ENCODE results near the gene ACAD11.

The ACAD11 gene, protein sequence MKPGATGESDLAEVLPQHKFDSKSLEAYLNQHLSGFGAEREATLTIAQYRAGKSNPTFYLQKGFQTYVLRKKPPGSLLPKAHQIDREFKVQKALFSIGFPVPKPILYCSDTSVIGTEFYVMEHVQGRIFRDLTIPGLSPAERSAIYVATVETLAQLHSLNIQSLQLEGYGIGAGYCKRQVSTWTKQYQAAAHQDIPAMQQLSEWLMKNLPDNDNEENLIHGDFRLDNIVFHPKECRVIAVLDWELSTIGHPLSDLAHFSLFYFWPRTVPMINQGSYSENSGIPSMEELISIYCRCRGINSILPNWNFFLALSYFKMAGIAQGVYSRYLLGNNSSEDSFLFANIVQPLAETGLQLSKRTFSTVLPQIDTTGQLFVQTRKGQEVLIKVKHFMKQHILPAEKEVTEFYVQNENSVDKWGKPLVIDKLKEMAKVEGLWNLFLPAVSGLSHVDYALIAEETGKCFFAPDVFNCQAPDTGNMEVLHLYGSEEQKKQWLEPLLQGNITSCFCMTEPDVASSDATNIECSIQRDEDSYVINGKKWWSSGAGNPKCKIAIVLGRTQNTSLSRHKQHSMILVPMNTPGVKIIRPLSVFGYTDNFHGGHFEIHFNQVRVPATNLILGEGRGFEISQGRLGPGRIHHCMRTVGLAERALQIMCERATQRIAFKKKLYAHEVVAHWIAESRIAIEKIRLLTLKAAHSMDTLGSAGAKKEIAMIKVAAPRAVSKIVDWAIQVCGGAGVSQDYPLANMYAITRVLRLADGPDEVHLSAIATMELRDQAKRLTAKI

DNA sequence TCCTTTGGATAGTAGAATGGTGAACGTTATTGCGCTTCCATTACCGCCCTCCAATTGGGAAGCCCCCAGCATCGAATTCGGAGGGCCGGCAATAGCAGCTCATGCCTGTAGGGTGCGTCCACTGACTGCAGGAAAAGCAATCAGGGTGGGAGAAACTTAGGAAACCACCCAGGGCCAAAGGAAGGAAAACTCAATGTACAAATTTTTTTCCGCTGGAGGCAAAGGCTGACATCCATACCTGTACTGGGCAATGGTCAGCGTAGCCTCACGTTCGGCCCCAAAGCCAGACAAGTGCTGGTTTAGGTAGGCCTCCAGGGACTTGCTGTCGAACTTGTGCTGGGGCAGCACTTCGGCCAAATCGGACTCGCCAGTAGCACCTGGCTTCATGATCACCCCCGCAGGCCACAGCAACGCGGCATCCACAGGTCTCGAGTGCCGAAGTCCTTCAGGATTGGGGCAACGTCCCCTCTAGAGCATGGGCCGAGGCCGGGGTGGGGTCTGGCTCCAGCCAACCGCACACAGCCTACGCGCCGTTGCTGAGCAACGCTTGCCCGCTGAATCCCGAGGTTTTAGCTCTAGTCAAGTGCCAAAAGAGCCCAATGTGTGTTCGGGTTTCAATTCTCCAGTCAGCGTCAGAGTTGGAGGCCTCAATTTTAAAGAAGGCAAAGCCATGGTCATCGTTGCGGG is at the start of gene ACAD11:
Gene ACAD11, minus strand, starts transcription at position 445 of the 687 bp plus-strand sequence. Its CDS starts 58 bp downstream, at position 387.
- peak; percentile 67 to 72 (median 69) for DNase-seq

GRCh38 chr3:132703733-132704132 is 44.1 kb upstream of the ACAD11 start:
- DNase-seq, result no peak

DNA sequence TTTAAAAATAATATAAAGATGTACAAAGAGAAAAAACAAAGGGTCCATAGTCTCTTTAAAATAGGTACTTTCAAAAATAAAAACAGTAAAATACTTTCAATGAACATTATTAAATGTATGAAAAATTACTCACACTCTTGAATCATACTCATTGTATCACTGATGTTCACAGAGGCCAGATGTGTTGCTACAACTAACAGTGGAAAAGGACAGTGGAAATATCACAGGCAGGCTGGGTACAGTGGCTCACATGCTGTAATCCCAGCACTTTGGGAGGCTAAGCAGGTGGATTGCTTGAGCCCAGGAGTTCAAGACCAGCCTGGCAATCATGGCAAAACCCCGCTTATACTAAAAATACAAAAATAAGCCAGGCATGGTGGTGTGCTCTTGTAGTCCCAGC is 35.8 kb upstream of the ACAD11 start:
- DNase-seq, result no peak

DNA sequence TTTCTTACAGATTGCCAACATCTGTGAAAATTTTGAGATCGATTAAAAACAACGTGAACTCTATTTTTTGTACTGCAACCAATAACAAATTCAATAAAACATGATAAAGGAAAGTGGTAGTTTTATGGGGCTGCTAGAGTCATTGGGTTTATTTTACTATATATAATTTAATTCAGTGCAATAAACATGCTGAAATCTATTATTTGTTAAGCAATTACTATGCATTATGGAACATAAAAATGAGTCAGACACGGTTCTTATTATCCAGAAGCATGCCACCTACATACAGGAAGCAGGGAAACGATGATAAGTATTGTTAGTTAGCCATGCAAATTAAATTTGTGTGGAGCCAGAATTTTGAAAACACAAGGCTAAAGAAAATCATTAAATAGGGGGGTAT is 35.4 kb upstream of the ACAD11 start:
- DNase-seq, result no peak

DNA sequence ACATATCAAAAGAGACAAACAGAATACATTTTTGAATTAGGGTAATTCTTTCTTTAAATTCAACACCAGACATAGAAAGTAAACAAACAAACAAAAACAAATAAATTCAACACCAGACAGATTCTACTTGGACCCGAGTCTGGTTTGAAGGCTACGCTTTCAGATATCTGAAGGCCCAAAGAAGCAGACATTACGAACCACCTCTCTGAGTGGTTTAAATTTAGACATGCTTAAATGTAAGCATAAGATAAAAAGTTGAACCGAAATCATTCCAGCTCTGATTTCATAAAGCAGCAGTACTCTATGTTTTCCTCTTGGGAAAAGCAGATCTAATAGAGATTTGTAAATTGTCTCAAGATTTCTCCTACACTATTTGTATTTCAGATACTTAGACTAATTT is 30.4 kb upstream of the ACAD11 start:
- no peak for DNase-seq

DNA sequence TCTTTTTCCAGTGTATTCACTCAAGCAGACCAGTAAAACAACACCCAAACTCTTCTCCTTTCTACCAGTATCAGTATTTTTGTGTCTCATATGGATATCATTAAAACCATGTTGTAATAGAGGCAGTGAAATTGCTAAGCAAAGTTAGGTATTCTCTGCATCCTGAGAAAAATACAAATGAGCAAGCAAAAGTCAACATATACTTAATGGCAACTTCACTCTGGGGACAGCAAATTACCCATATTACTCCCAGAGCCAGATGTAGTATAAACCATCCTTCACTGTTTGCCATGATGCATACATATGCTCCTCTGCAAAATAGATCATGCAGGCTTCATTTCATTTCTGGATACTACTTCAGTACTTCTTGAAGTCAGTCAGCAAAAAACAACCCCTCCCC is 22.6 kb upstream of the ACAD11 start:
- no peak for DNase-seq

GRCh38 chr3:132681421-132681820 is 21.8 kb upstream of the ACAD11 start:
- no peak for DNase-seq

DNA sequence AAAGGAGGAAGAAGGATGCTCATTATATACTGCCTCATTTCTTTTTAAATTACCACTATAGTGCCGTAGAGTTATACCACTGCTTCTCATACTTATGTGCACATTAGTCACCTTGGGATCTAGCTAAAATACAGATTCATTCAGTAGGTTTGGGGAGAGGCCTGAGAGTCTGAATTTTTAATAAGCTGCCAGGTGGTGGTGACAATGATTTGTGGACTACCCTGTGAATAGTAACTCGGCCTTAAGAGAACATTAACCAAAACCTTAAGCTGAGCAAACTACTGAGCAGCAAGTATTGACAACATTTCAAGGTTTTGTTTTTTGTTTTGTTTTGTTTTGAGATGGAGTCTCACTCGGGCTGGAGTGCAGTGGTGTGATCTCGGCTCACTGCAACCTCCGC is 20.3 kb upstream of the ACAD11 start:
- DNase-seq, result no peak

GRCh38 chr3:132675408-132675807 is 15.8 kb upstream of the ACAD11 start:
- DNase-seq, result no peak

GRCh38 chr3:132669256-132669777 is 9.7 kb upstream of the ACAD11 start:
- no peak for DNase-seq

- DNase-seq, result no peak
These were observed 5.7 kb upstream of the ACAD11 start for GRCh38 chr3:132665230-132665745.

GRCh38 chr3:132662212-132662611 is 2.6 kb upstream of the ACAD11 start:
- DNase-seq, result no peak

DNA sequence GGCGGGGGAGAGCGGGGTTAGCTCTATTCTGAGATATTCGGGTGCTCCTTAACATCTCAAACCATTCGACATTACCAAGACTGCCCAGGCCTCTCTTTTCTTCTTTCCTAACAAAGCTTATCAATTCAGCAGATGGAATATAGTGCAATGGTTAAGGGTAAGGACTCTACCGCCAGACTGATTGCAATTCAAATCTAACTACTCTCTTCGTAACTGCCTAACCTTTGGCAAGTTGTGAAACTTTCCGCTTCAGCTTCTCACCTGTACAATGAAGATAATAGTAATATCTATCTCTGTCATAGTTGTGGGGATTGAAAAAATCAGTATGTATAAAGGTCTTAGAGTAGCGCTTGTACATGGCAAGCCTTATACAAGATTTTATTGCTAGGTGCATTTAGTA is 1.5 kb upstream of the ACAD11 start:
- DNase-seq, result no peak

- peak in 2 of 3 donors; percentile 32 to 40 for DNase-seq
These were observed 1.1 kb upstream of the ACAD11 start for GRCh38 chr3:132660811-132661070.

GRCh38 chr3:132660052-132660810 is 622 bp upstream of the ACAD11 start, which contains the start of gene UBA5:
TSS of gene UBA5 (plus strand) at chr3:132660329. CDS start at chr3:132660538, 209 bp downstream.
- DNase-seq, result peak; percentile 66 to 75 (median 68)

- DNase-seq, result peak in 1 of 3 donors; percentile 6
These were observed 627 bp downstream of the ACAD11 start for GRCh38 chr3:132659000-132659364.

DNA sequence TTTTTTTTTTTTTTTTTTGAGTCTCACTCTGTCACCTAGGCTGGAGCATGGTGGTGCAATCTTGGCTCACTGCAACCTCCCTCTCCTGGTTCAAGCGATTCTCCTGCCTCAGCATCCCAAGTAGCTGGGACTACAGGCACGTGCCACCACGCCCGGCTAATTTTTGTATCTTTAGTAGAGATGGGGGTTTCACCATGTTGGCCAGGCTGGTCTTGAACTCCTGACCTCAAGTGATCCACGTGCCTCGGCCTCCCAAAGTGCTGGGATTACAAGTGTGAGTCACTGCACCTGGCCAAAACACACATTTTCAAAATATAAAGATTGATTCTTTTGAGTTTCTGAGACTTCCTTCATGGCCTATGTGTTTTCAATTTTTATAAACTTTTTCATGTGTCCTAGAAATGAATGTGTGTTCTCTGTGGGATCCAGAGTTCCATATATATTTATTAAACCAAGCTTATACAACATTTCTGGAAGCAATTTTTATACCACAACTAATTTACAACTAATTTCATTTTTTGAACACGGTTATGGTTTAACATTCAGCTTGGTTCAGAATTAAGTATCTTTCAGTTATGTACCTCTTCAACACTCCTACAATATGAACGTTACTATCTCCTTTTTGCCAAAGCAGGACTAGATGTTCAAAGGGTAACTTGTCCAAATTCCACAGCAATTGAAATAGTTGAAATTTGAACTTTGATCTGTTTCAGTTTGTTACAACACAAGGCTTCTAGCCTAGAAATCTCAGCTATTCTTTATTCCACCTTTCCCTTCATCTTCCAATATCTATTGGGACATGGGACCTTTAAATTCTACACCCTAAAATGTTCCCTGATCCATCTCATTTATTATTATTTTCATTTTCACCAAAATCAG is 1.5 kb downstream of the ACAD11 start:
- no peak for DNase-seq

DNA sequence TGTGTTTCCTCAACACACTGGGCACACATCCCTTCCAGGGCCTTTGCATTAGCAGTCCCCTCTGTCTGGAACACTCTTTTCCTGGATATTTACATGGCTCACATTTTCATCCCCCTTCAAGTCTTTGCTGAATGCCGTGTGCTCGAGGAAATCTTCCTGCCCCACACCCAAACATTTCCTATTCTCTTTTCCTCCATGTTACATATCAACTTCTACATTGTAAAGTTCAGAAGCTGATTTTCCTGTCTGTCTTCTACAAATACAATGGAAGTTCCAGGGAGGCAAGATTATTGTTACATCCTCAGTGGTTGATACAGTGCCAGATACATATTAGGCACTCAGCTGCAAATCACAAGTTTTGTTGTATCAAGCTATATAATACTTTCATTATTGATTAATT is 4.1 kb downstream of the ACAD11 start:
- DNase-seq, result no peak

DNA sequence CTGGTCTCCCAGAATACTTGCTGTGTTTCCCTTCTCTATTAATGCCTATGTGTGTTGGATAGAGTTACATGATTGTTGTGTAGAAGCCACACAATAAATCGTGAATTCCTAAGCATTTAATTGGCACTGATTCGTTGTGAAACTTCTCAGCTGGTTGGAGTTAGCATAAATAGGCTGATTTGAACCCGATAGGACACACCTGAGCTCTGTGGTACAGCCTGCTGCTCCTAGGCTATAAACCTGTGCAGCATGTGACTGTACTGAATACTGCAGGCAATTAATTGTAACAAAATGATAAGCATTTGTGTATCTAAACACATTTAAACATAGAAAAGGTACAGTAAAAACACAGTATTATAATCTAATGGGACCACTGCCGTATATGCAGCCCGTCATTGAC is 4.9 kb downstream of the ACAD11 start:
- DNase-seq, result no peak

DNA sequence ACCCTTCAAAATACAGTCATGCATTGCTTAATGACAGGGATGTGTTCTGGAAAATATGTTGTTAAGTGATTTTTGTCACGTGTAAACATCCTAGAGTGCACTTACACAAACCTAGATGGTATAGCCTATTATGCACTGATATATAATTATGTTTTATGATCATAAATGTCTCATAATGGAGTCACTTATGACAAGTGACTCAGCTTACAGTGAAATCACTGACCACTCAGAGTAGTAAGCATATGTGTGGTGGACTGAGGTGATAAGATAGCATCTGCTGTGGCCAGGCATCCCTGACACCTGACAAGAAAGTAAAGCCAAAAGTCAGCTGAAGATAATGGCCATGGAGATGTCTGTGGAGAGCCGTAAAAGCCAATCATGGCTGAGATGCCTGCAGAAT is 5.4 kb downstream of the ACAD11 start:
- DNase-seq, result no peak

GRCh38 chr3:132652640-132653270 is 6.9 kb downstream of the ACAD11 start:
- DNase-seq, result peak in 1 of 3 donors; percentile 3
